ENCODE measurements around the gene HAPLN3.

Gene HAPLN3

DNA sequence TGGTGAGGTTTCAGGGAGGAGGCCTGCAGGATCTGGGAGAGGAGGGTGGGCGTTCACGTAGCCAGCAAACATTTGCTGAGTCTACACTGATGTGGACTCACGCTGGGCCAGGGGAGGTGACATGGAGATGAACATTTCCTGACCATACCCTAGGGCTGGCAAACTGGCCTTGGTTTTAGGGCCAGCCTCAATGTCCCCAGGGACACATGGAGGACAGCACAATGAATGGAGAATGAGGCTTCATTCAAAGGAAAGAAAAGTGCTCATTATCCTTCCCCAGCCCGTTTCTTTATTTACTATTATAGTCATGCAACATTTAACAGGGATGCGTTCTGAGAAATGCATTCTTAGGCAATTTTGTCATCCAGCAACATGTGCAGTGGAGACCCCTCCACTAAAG lies 65.3 kb downstream of the HAPLN3 start:
- DNase-seq (ENCODE audit: low spot score), result no peak

DNA sequence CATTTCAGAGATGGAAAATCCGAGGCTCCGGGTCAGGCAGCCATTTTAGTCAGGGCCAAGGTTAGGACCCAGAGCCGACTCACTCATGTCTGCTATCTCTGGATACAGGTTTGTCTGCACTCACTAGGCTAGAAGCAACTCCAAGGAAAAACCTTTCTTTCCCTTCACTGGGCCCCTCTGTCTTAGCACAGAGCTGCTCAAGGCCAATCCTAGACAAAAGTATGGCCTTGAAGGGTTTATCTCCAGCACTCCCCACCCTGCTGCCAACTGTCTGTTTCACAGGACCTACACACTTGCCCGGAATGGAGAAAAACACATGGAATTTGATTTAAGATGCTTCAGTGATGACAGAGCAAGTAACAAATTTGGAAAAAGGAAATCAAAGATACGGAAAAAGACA lies 66.6 kb downstream of the HAPLN3 start:
- no peak for DNase-seq (ENCODE audit: low spot score)
